Stimulated activated CD4-positive, alpha-beta T cell treated with anti-CD3 and anti-CD28 coated beads, Interleukin-1b, Interleukin-23, amount 100 ng/mL, for 1 hour (primary cell): Measurements from ENCODE around the gene INTS1.
"Not testable (repeated sequence)": the region's sequence is repeated elsewhere in the genome, so short reads cannot be mapped to it uniquely, and the experiment has no call there.

ENCODE experiments used
- DNase-seq, 2 donors: peaks; one replicate each; pipeline ENCODE4 v3.0.0-alpha.2; 2020; ENCODE audit warnings: low read depth in 2 of 2

The INTS1 gene

GRCh38 chr7:1445341-1445740 is 58.8 kb downstream of the INTS1 start:
- DNase-seq: no peak

GRCh38 chr7:1444925-1445322 is 59.3 kb downstream of the INTS1 start:
- DNase-seq: no peak

GRCh38 chr7:1444214-1444924 is 59.8 kb downstream of the INTS1 start:
- DNase-seq: no peak

- not testable (repeated sequence) for DNase-seq
These were observed 60.5 kb downstream of the INTS1 start for GRCh38 chr7:1443587-1444200.

- DNase-seq: no peak
These were observed 61.6 kb downstream of the INTS1 start for GRCh38 chr7:1442355-1443124.

- DNase-seq: no peak
These were observed 62.4 kb downstream of the INTS1 start for GRCh38 chr7:1441615-1442354.

GRCh38 chr7:1440620-1441019 is 63.6 kb downstream of the INTS1 start:
- no peak for DNase-seq

GRCh38 chr7:1439373-1440363 is 64.5 kb downstream of the INTS1 start:
- DNase-seq: no peak

GRCh38 chr7:1438821-1439220 is 65.4 kb downstream of the INTS1 start:
- no peak for DNase-seq

GRCh38 chr7:1438208-1438607 is 66.0 kb downstream of the INTS1 start:
- no peak for DNase-seq

GRCh38 chr7:1437155-1437880 is 66.9 kb downstream of the INTS1 start:
- no peak for DNase-seq

GRCh38 chr7:1436608-1437007 is 67.6 kb downstream of the INTS1 start:
- DNase-seq: no peak

GRCh38 chr7:1434891-1435670 is 69.1 kb downstream of the INTS1 start:
- DNase-seq: no peak

- DNase-seq: no peak
These were observed 69.9 kb downstream of the INTS1 start for GRCh38 chr7:1434165-1434718.

- DNase-seq: no peak
These were observed 70.9 kb downstream of the INTS1 start for GRCh38 chr7:1433128-1433920.

GRCh38 chr7:1432411-1433082 is 71.6 kb downstream of the INTS1 start:
- DNase-seq: peak; percentile 65 to 85

GRCh38 chr7:1431634-1432380 is 72.4 kb downstream of the INTS1 start:
- DNase-seq: no peak
